Activated T-cell treated with anti-CD3 and anti-CD28 coated beads for 4 hours (primary cell): Measurements from ENCODE around the gene COMMD1.
"Not testable (repeated sequence)": the region's sequence is repeated elsewhere in the genome, so short reads cannot be mapped to it uniquely, and the experiment has no call there.

Experiments used
- DNase-seq: peaks from one replicate; pipeline ENCODE4 v3.0.0-alpha.2; 2020

Gene COMMD1

GRCh38 chr2:62032096-62032495 lies 126.6 kb downstream of the COMMD1 start:
- no peak for DNase-seq

GRCh38 chr2:62034715-62035114 lies 129.2 kb downstream of the COMMD1 start:
- DNase-seq = no peak

- DNase-seq = no peak
These were observed 130.8 kb downstream of the COMMD1 start for GRCh38 chr2:62036229-62036628.

GRCh38 chr2:62036761-62037250 lies 131.3 kb downstream of the COMMD1 start:
- DNase-seq = no peak

GRCh38 chr2:62038975-62039771 lies 133.7 kb downstream of the COMMD1 start:
- no peak for DNase-seq

GRCh38 chr2:62040926-62041325 lies 135.5 kb downstream of the COMMD1 start:
- DNase-seq = no peak

- not testable (repeated sequence) for DNase-seq
These were observed 136.4 kb downstream of the COMMD1 start for GRCh38 chr2:62041701-62042385.

GRCh38 chr2:62042400-62042799 lies 136.9 kb downstream of the COMMD1 start:
- DNase-seq = no peak

GRCh38 chr2:62042944-62043343 lies 137.5 kb downstream of the COMMD1 start:
- no peak for DNase-seq

GRCh38 chr2:62045017-62045543 lies 139.6 kb downstream of the COMMD1 start:
- no peak for DNase-seq

- DNase-seq = no peak
These were observed 140.7 kb downstream of the COMMD1 start for GRCh38 chr2:62046141-62046540.

GRCh38 chr2:62050456-62051045 lies 145.1 kb downstream of the COMMD1 start:
- no peak for DNase-seq

- DNase-seq = no peak
These were observed 148.7 kb downstream of the COMMD1 start for GRCh38 chr2:62054029-62054791.

- DNase-seq = no peak
These were observed 149.5 kb downstream of the COMMD1 start for GRCh38 chr2:62054916-62055450.

GRCh38 chr2:62055724-62056336 lies 150.4 kb downstream of the COMMD1 start:
- DNase-seq = no peak

- no peak for DNase-seq
These were observed 150.9 kb downstream of the COMMD1 start for GRCh38 chr2:62056341-62056740.

GRCh38 chr2:62065243-62065642 lies 159.8 kb downstream of the COMMD1 start:
- no peak for DNase-seq

- no peak for DNase-seq
These were observed 165.7 kb downstream of the COMMD1 start for GRCh38 chr2:62071126-62071598.

- DNase-seq = no peak
These were observed 166.5 kb downstream of the COMMD1 start for GRCh38 chr2:62071760-62072680.

GRCh38 chr2:62074233-62074632 lies 168.8 kb downstream of the COMMD1 start:
- no peak for DNase-seq
